KOPT-K1 (cell line): ENCODE measurements around the gene GARIN5B.

Experiments
- H3K27ac ChIP-seq: fragments of 200-600 bp; sonication (generic); 2 replicates; pipeline ENCODE4 v1.5.1; 2016; ENCODE audit warnings: antibody characterized with exemption, mild to moderate bottlenecking, low read depth, low read length; ENCODE audit not compliant: poor library complexity, severe bottlenecking
- H3K36me3 ChIP-seq: fragments of 200-600 bp; sonication (generic); 2 replicates; pipeline ENCODE4 v1.5.1; 2017; ENCODE audit warnings: antibody characterized with exemption, mild to moderate bottlenecking, low read length, moderate library complexity; ENCODE audit not compliant: insufficient read depth
- H3K9me3 ChIP-seq: fragments of 200-600 bp; sonication (generic); 2 replicates; pipeline ENCODE4 v1.5.1; 2017; ENCODE audit warnings: antibody characterized with exemption, low read length, mild to moderate bottlenecking; ENCODE audit not compliant: insufficient read depth, poor library complexity, severe bottlenecking

The GARIN5B gene

GRCh38 chr19:55392820-55393761, 30.0 kb upstream of the GARIN5B start:
- no peaks in the 10 kb centered on the region for H3K9me3 ChIP-seq
- no peak overlapping the region for H3K27ac ChIP-seq
- H3K36me3 ChIP-seq: peaks cover 42% of the 10 kb centered on the region

- Histone ChIP-seq H3K27ac (no peak overlapping the region), H3K36me3 (peaks cover 53% of the 10 kb centered on the region)
Measured at GRCh38 chr19:55391702-55392615, 28.9 kb upstream of the GARIN5B start.

GRCh38 chr19:55391191-55391670, 28.2 kb upstream of the GARIN5B start:
- Histone ChIP-seq H3K36me3 (peaks cover 60% of the 10 kb centered on the region), H3K9me3 (no peaks in the 10 kb centered on the region), H3K27ac (no peak overlapping the region)

More at GRCh38 chr19:55391702-55392615, 28.9 kb upstream of the GARIN5B start:
- no peaks in the 10 kb centered on the region for H3K9me3 ChIP-seq

GRCh38 chr19:55390461-55390880, 27.4 kb upstream of the GARIN5B start:
- Histone ChIP-seq H3K27ac (no peak overlapping the region), H3K9me3 (no peaks in the 10 kb centered on the region), H3K36me3 (peaks cover 63% of the 10 kb centered on the region)

GRCh38 chr19:55389386-55390317, 26.6 kb upstream of the GARIN5B start:
- no peak overlapping the region for H3K27ac ChIP-seq
- H3K9me3 ChIP-seq: no peaks in the 10 kb centered on the region
- H3K36me3 ChIP-seq: peaks cover 63% of the 10 kb centered on the region

GRCh38 chr19:55387736-55388497, 24.9 kb upstream of the GARIN5B start:
- Histone ChIP-seq H3K9me3 (no peaks in the 10 kb centered on the region), H3K36me3 (peaks cover 63% of the 10 kb centered on the region), H3K27ac (peak overlapping the region; percentile 91)

GRCh38 chr19:55386493-55386971, 23.5 kb upstream of the GARIN5B start:
- Histone ChIP-seq H3K36me3 (peaks cover 56% of the 10 kb centered on the region), H3K9me3 (no peaks in the 10 kb centered on the region), H3K27ac (peak overlapping the region; percentile 91)

DNA sequence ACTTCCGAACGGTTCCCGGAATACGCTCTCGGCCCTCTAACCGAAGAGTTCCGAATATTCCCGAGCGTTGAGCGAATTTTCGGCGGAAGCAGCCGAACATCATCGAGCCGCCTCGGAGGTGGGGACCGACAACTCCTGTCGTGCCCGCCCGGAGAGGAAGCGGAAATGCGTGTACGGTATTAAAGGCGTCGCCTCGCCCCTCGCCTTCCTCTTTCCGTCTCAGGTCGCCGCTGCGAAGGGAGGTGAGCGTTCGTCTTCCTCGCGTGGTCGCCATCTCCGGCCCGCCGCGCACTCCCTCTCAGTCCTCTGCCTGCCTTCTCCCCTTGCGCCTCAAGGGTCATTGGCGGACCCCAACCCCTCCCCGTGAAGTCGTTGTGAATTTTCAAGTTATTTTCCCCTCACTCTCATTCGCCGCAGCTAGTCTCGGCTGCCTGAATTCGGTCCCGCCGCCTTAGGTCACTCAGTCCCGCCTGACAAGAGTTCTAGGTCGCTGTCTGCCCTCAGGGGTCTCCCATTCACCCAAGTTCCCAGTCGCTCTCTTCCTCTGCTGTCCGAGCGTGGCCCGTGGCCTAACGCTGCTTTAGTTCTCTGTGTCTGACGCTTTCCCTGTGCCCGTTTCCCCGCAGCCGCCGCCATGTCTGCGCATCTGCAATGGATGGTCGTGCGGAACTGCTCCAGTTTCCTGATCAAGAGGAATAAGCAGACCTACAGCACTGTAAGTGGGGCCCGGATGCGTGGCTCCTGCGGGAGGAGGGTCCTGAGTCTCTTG, 22.8 kb upstream of the GARIN5B start, which contains the start of gene RPL28:
RPL28 (plus strand) TSS at position 209 of the 769 bp plus-strand sequence; CDS start at position 635, 426 bp downstream.
- H3K27ac ChIP-seq: peak within 1 kb of the TSS; percentile 91
- no peaks in the 10 kb centered on the region for H3K9me3 ChIP-seq
- peaks cover 50% of the 10 kb centered on the region for H3K36me3 ChIP-seq

DNA sequence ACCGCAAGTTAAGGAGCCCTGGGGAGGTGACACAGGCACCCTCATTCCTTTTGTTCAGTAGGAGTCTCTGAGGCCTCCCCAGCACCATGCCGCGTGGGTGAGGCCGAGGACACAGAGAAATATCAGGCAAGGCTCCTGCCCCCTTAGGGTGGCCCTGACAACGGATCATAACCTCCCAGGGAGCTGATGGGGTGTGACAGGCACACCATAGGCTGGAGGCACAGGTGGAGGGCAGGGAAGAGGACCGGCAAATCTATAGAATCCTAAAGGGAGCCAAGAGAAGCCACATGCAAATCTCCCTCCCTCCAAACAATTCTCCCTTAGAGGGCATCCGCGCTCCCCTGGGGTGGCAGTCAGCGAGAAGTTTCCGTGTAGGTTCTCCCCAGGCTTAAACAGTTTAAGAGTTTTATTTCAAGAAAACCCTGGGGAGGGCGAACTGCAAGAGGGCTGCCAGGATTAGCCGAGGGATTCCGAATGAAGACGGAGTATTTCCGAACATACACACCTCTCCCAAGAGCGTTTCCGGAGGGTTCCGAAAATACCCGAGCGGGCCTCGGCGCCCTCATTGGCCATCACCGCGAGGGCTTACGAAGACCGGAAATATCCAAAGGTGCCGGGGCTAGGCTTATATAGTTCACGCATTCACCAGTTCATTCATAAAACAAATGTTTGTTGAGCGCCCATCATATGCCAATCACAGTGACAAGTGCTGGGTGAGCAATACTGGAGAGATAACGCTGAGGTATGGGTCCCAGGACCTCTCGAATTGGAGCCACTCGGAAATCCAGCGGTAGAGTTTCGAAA, 22.1 kb upstream of the GARIN5B start:
- no peaks in the 10 kb centered on the region for H3K9me3 ChIP-seq
- H3K27ac ChIP-seq: peak overlapping the region; percentile 91
- H3K36me3 ChIP-seq: peaks cover 42% of the 10 kb centered on the region

- Histone ChIP-seq H3K9me3 (no peaks in the 10 kb centered on the region), H3K27ac (peak within 1 kb of the TSS; percentile 91), H3K36me3 (peaks cover 34% of the 10 kb centered on the region)
Measured at GRCh38 chr19:55384131-55384919, 21.3 kb upstream of the GARIN5B start, which contains the start of gene TMEM238. TMEM238 (minus strand) TSS chr19:55384292; CDS start chr19:55384259, 33 bp downstream.

GRCh38 chr19:55383279-55384130, 20.4 kb upstream of the GARIN5B start:
- Histone ChIP-seq H3K27ac (peak overlapping the region; percentile 91), H3K36me3 (peaks cover 26% of the 10 kb centered on the region)

More at GRCh38 chr19:55383279-55384130, 20.4 kb upstream of the GARIN5B start:
- no peaks in the 10 kb centered on the region for H3K9me3 ChIP-seq
